Epithelial cell of alveolus of lung (primary cell): Measurements from ENCODE around the gene SNX7. TPM values are rescaled to one million over a fixed set of nuclear protein-coding genes. Genes with fewer than 3 reads are reported as not detected.

Experiments
- total RNA-seq: library from RNA; depleted of rRNA; stranded (reverse); fragments of >200 nt; gene quantifications from 2 replicates; pipeline ENCODE4 v1.2.1, GENCODE V29; 2015

The SNX7 gene
- total RNA-seq, result 25.2 and 42.8 TPM in 2 replicates

DNA sequence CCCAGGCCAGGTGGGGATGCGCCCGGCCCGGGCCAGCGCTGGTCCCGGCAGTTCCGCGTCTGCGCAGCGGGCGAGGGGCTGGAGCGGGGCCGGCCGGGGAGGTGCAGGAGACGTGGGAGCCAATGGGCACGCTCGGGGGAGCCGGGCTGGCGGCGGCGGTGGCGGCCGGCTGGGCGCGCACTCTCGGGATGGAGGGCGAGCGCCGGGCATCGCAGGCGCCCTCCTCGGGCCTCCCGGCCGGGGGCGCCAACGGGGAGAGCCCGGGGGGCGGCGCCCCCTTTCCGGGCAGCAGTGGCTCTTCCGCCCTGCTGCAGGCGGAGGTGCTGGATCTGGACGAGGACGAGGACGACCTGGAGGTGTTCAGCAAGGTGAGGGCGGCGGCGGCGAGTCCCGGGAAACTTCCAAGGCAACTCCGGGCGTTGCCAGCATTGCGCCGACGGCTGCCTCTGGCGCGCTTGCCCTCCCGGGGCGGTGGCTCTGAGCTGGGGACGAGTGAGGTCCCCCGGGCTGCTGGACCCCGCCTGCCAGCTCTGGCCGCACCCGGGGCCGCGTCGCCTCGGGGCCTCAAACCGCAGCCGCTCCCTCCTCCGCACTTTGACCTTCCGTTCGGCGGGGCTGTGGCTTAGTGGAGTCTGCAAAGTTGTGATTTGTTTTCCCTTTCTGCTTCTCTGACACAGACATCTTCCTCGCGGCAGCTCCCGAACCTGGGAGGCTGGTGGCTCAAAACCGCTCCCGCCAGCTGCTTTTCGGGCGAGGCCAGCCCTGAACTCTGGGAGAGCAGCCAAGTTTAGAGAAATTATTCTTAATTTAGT, at the start of gene SNX7:
SNX7 (plus strand) TSS at position 178 of the 812 bp plus-strand sequence; CDS start at position 189, 11 bp downstream.

